ENCODE results near the gene NRG2. TPM values are rescaled to one million over a fixed set of nuclear protein-coding genes. Genes with fewer than 3 reads are reported as not detected.

Gene NRG2
- total and polyA plus RNA-seq, 3 experiments from 2014 or later: 0.18 to 0.24 TPM; not detected in 1

- H3K4me1 Mint-ChIP-seq: no peaks in the 10 kb centered on the region
- POLR2A ChIA-PET: no interaction called here
- H3K27me3 ChIP-seq (ENCODE audit: insufficient read depth, low read length, poor library complexity, severe bottlenecking): no peaks in the 10 kb centered on the region
These were observed 237.0 kb downstream of the NRG2 start for GRCh38 chr5:139806111-139806510.

GRCh38 chr5:139805545-139805944 is 237.6 kb downstream of the NRG2 start:
- Mint-ChIP-seq H3K36me3 (peaks cover 0 to 7% (median 0%) of the 10 kb centered on the region in 3 donors), H3K27me3 (peaks cover 37 to 56% of the 10 kb centered on the region in 2 donors), H3K27ac (no peak overlapping the region), H3K4me1 (no peaks in the 10 kb centered on the region), H3K4me3 (no peak overlapping the region), H3K9me3 (no peaks in the 10 kb centered on the region)
- Histone ChIP-seq H3K27ac (ENCODE audit: low read depth, low read length) (no peak overlapping the region), H3K4me3 (ENCODE audit: low read length) (no peak overlapping the region), H3K4me1 (ENCODE audit: insufficient read depth, low read length) (no peaks in the 10 kb centered on the region), H3K36me3 (ENCODE audit: insufficient read depth, low read length) (no peaks in the 10 kb centered on the region), H3K27me3 (ENCODE audit: insufficient read depth, low read length, poor library complexity, severe bottlenecking) (no peaks in the 10 kb centered on the region), H3K9me3 (ENCODE audit: low read length) (no peaks in the 10 kb centered on the region)
- POLR2A ChIA-PET: no interaction called here
- DNase-seq: no peak
- CTCF ChIA-PET: interaction anchor here (0.9 to 1.4 kb wide), 2 partner anchors 18 to 38 kb away, joined by 3 read pairs; no protein-coding TSS in a partner anchor

More at GRCh38 chr5:139806111-139806510, 237.0 kb downstream of the NRG2 start:
- CTCF ChIA-PET: interaction anchor here (1.4 to 1.5 kb wide), 2 partner anchors 38 to 40 kb away, joined by 3 to 5 read pairs; no protein-coding TSS in a partner anchor
- Mint-ChIP-seq H3K27me3 (peaks cover 38 to 51% of the 10 kb centered on the region in 2 donors), H3K27ac (no peak overlapping the region), H3K4me3 (no peak overlapping the region), H3K9me3 (no peaks in the 10 kb centered on the region), H3K36me3 (peaks cover 0 to 5% (median 0%) of the 10 kb centered on the region in 3 donors)
- H3K36me3 ChIP-seq (ENCODE audit: insufficient read depth, low read length): no peaks in the 10 kb centered on the region
- DNase-seq: peak in 1 of 5 donors; percentile 13
- no peak overlapping the region for H3K4me3 ChIP-seq (ENCODE audit: low read length)
- H3K9me3 ChIP-seq (ENCODE audit: low read length): no peaks in the 10 kb centered on the region
- H3K4me1 ChIP-seq (ENCODE audit: insufficient read depth, low read length): no peaks in the 10 kb centered on the region
- no peak overlapping the region for H3K27ac ChIP-seq (ENCODE audit: low read depth, low read length)

DNA sequence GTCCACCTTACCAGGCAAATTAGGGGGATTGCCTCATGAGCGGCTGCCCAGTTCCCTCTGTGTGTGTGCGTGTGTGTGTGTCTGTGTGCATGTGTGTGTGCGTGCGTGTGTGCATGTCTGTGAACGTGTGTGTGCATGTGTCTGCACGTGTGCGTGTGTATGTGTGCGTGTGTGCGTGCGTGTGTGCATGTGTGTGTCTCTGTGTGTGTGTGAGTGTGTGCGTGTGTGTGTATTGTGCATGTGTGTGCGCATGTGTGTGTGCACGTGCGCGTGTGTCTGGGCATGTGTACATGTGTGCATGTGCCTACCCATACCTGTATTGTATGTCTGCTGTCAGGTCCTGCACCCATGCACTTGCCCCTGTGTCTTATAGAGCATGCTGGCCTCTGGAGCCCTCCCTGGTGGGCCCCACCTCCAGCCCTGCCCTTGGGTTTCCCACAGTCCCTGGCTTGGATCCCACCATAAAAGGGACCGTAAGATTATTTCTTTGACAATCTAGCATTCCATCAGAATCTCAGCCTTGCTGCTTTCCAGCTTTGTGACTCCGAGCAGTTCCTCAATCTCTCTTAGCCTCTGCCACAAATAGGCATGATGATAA is 238.2 kb downstream of the NRG2 start:
- CTCF ChIA-PET: interaction anchor here (0.9 to 1.4 kb wide), 2 partner anchors 18 to 39 kb away, joined by 3 read pairs; no protein-coding TSS in a partner anchor

GRCh38 chr5:139803978-139804377 is 239.1 kb downstream of the NRG2 start:
- CTCF ChIA-PET: interaction anchor here (0.9 kb wide), 1 partner anchor 15 kb away, joined by 5 read pairs; no protein-coding TSS in a partner anchor
- H3K4me1 ChIP-seq (ENCODE audit: insufficient read depth, low read length): no peaks in the 10 kb centered on the region
- H3K27ac ChIP-seq (ENCODE audit: low read depth, low read length): no peak overlapping the region
- peaks cover 0 to 7% (median 0%) of the 10 kb centered on the region in 3 donors for H3K36me3 Mint-ChIP-seq
- no peak overlapping the region for H3K4me3 Mint-ChIP-seq
- H3K36me3 ChIP-seq (ENCODE audit: insufficient read depth, low read length): no peaks in the 10 kb centered on the region
- no peak overlapping the region for H3K27ac Mint-ChIP-seq
- H3K9me3 Mint-ChIP-seq: no peaks in the 10 kb centered on the region
- no peak overlapping the region for H3K4me3 ChIP-seq (ENCODE audit: low read length)
- H3K4me1 Mint-ChIP-seq: no peaks in the 10 kb centered on the region
- H3K27me3 ChIP-seq (ENCODE audit: insufficient read depth, low read length, poor library complexity, severe bottlenecking): no peaks in the 10 kb centered on the region
- no peak for DNase-seq
- POLR2A ChIA-PET: no interaction called here
- H3K9me3 ChIP-seq (ENCODE audit: low read length): no peaks in the 10 kb centered on the region
- H3K27me3 Mint-ChIP-seq: peaks cover 41 to 59% of the 10 kb centered on the region in 2 donors

More for the DNA sequence above, 238.2 kb downstream of the NRG2 start:
- Histone ChIP-seq H3K4me3 (ENCODE audit: low read length) (no peak overlapping the region), H3K9me3 (ENCODE audit: low read length) (no peaks in the 10 kb centered on the region), H3K27me3 (ENCODE audit: insufficient read depth, low read length, poor library complexity, severe bottlenecking) (no peaks in the 10 kb centered on the region), H3K36me3 (ENCODE audit: insufficient read depth, low read length) (no peaks in the 10 kb centered on the region), H3K4me1 (ENCODE audit: insufficient read depth, low read length) (no peaks in the 10 kb centered on the region), H3K27ac (ENCODE audit: low read depth, low read length) (no peak overlapping the region)
- Mint-ChIP-seq H3K4me3 (no peak overlapping the region), H3K27ac (peak overlapping the region in 1 of 8 donors; percentile 23), H3K4me1 (no peaks in the 10 kb centered on the region), H3K36me3 (peaks cover 0 to 7% (median 0%) of the 10 kb centered on the region in 3 donors), H3K9me3 (no peaks in the 10 kb centered on the region), H3K27me3 (peaks cover 39 to 56% of the 10 kb centered on the region in 2 donors)
- POLR2A ChIA-PET: no interaction called here
- DNase-seq: peak in 1 of 5 donors; percentile 21

GRCh38 chr5:139799359-139799758 is 243.7 kb downstream of the NRG2 start:
- H3K4me1 ChIP-seq (ENCODE audit: insufficient read depth, low read length): no peaks in the 10 kb centered on the region
- DNase-seq: peak in 1 of 5 donors; percentile 40
- Mint-ChIP-seq H3K27me3 (peaks cover 57 to 70% of the 10 kb centered on the region in 2 donors), H3K4me1 (peaks cover under 1 to 15% (median 4%) of the 10 kb centered on the region in 3 donors), H3K4me3 (no peak overlapping the region), H3K36me3 (peaks cover 0 to 7% (median 3%) of the 10 kb centered on the region in 3 donors), H3K27ac (no peak overlapping the region), H3K9me3 (no peaks in the 10 kb centered on the region)
- ChIA-PET CTCF (interaction anchor here (1.8 to 5.2 kb wide), 2 partner anchors 11 to 169 kb away, joined by 5 to 26 read pairs; no protein-coding TSS in a partner anchor), POLR2A (no interaction called here)
- H3K4me3 ChIP-seq (ENCODE audit: low read length): no peak overlapping the region
- no peaks in the 10 kb centered on the region for H3K36me3 ChIP-seq (ENCODE audit: insufficient read depth, low read length)
- H3K27me3 ChIP-seq (ENCODE audit: insufficient read depth, low read length, poor library complexity, severe bottlenecking): peaks cover 29% of the 10 kb centered on the region
- no peak overlapping the region for H3K27ac ChIP-seq (ENCODE audit: low read depth, low read length)
- no peaks in the 10 kb centered on the region for H3K9me3 ChIP-seq (ENCODE audit: low read length)

DNA sequence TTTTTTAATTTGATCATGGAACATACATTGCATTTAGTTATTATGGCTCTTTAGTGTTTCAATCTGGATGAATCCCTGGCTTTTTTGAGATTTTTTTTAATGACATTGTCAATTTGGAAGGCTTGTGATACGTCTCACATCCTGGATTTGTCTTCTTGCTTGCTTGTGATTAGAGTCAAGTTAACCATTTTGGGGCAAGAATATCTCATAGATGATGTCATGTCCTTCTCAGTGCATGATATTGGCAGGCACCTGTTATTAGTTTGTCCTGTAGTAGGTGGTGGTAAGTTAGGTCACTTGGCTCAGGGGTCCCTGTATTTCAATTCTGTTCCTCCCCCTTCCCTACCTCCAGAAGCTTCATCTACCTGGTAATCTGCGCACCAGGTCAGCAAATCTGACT is 244.2 kb downstream of the NRG2 start:
- ChIA-PET CTCF (interaction anchor here (1.4 to 5.2 kb wide), 2 partner anchors 11 to 33 kb away, joined by 6 to 26 read pairs; no protein-coding TSS in a partner anchor), POLR2A (no interaction called here)
- DNase-seq: no peak
- Mint-ChIP-seq H3K4me3 (no peak overlapping the region), H3K4me1 (peaks cover 5 to 18% (median 8%) of the 10 kb centered on the region in 3 donors), H3K36me3 (peaks cover 0 to 7% (median 3%) of the 10 kb centered on the region in 3 donors), H3K27ac (no peak overlapping the region), H3K27me3 (peaks cover 57 to 72% of the 10 kb centered on the region in 2 donors), H3K9me3 (no peaks in the 10 kb centered on the region)
- Histone ChIP-seq H3K36me3 (ENCODE audit: insufficient read depth, low read length) (no peaks in the 10 kb centered on the region), H3K9me3 (ENCODE audit: low read length) (no peaks in the 10 kb centered on the region), H3K4me1 (ENCODE audit: insufficient read depth, low read length) (no peaks in the 10 kb centered on the region), H3K4me3 (ENCODE audit: low read length) (no peak overlapping the region), H3K27ac (ENCODE audit: low read depth, low read length) (no peak overlapping the region), H3K27me3 (ENCODE audit: insufficient read depth, low read length, poor library complexity, severe bottlenecking) (peaks cover 34% of the 10 kb centered on the region)

DNA sequence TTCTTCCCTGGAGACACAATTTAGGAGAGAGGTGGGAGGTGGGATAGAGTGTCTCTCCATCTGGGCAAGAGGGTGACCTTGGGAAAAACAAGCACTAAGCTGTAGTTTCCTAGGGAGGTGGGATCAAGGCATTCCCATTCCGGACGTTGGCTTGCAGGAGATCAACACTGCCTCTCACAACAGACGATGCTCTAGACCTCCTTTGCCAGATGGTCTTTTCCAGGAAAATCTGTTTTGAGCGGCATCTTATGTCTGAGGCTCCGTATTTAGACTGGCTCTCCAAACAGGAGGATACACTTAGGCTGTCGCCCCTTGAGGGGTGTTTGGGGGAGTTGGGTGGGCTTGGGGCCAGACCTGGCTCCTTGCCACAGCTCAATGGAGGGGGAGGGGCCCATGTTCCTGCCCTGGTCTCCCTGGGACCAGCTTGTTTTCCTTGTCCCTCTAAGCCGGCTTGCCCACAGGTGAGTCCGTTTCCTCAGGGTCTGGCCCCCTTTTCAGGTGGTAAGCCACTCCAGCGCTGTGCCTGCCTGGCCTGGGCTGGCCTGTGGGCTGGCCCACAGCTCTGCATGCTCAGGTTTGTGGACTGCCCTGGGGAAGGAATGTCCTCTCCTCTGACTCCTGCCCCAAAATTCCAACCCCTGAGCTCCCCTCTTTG is 245.1 kb downstream of the NRG2 start:
- Histone ChIP-seq H3K9me3 (ENCODE audit: low read length) (no peaks in the 10 kb centered on the region), H3K36me3 (ENCODE audit: insufficient read depth, low read length) (no peaks in the 10 kb centered on the region), H3K27ac (ENCODE audit: low read depth, low read length) (no peak overlapping the region), H3K27me3 (ENCODE audit: insufficient read depth, low read length, poor library complexity, severe bottlenecking) (peaks cover 37% of the 10 kb centered on the region), H3K4me3 (ENCODE audit: low read length) (no peak overlapping the region), H3K4me1 (ENCODE audit: insufficient read depth, low read length) (no peaks in the 10 kb centered on the region)
- ChIA-PET POLR2A (no interaction called here), CTCF (interaction anchor here (1.4 to 5.2 kb wide), 2 partner anchors 10 to 32 kb away, joined by 6 to 26 read pairs; no protein-coding TSS in a partner anchor)
- Mint-ChIP-seq H3K4me1 (peaks cover 5 to 18% (median 8%) of the 10 kb centered on the region in 3 donors), H3K9me3 (no peaks in the 10 kb centered on the region), H3K4me3 (peak overlapping the region in 1 of 7 donors; percentile 1), H3K27ac (peak overlapping the region in 1 of 8 donors; percentile 29), H3K27me3 (peaks cover 55 to 77% of the 10 kb centered on the region in 2 donors), H3K36me3 (peaks cover 0 to 7% (median 3%) of the 10 kb centered on the region in 3 donors)
- DNase-seq: peak in 1 of 5 donors; percentile 35

- peaks cover 55 to 81% of the 10 kb centered on the region in 2 donors for H3K27me3 Mint-ChIP-seq
- no peaks in the 10 kb centered on the region for H3K36me3 ChIP-seq (ENCODE audit: insufficient read depth, low read length)
- POLR2A ChIA-PET: no interaction called here
These were observed 245.8 kb downstream of the NRG2 start for GRCh38 chr5:139797335-139797734.

More at GRCh38 chr5:139797335-139797734, 245.8 kb downstream of the NRG2 start:
- Mint-ChIP-seq H3K4me3 (peak overlapping the region in 2 of 7 donors; percentile 8 to 15), H3K9me3 (no peaks in the 10 kb centered on the region), H3K36me3 (peaks cover 0 to 7% (median 3%) of the 10 kb centered on the region in 3 donors), H3K27ac (peak overlapping the region in 1 of 8 donors; percentile 29), H3K4me1 (peaks cover 5 to 18% (median 8%) of the 10 kb centered on the region in 3 donors)
- Histone ChIP-seq H3K27ac (ENCODE audit: low read depth, low read length) (no peak overlapping the region), H3K9me3 (ENCODE audit: low read length) (no peaks in the 10 kb centered on the region), H3K4me3 (ENCODE audit: low read length) (no peak overlapping the region), H3K4me1 (ENCODE audit: insufficient read depth, low read length) (no peaks in the 10 kb centered on the region), H3K27me3 (ENCODE audit: insufficient read depth, low read length, poor library complexity, severe bottlenecking) (peaks cover 37% of the 10 kb centered on the region)
- DNase-seq: no peak
- CTCF ChIA-PET: interaction anchor here (0.7 to 5.2 kb wide), 7 partner anchors 9 to 172 kb away, joined by 3 to 26 read pairs (median 4); no protein-coding TSS in a partner anchor

Measured in CD8-positive, alpha-beta memory T cell (primary cell).